ENCODE measurements around the gene PKM.

PKM gene

DNA sequence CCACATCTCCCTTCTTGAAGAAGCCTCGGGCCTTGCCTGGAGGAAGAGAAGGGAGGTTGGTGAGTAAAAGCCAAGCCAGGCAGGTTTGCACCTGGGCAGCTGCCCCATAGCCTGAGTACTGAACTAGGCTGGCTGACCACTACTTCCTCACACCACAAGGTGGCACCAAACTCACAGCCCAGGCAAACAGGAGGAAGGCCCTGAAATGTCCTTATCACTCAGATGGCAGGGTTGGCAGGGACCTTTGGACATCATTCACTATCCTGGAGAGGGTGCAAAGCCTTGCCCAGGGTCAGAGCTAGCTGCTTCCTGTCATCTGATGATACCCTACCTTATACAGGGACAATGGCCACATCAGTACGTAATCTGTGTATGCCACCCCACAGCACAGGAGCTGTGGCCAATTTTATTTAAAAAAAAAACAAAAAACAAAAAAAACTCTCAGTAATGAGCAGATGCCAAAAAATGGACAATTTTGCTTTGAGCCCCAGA is 31.2 kb downstream of the PKM start:
- DNase-seq = peak; percentile 7

DNA sequence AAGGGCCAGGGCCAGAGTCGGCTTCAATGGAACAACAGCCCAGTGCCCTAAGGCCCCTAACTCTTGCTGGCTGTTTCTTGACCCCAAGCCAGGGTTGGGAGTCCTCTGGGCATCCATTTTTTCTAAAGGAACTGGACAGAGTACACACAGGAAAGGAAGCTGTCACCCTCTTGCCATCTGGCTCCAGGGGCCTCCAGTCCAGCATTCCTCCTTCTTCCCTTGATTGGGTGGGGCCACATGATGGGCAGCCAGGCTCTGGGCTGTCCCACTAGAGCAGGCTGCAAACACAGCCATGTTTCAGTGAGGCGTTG is 31.8 kb downstream of the PKM start:
- no peak for DNase-seq

DNA sequence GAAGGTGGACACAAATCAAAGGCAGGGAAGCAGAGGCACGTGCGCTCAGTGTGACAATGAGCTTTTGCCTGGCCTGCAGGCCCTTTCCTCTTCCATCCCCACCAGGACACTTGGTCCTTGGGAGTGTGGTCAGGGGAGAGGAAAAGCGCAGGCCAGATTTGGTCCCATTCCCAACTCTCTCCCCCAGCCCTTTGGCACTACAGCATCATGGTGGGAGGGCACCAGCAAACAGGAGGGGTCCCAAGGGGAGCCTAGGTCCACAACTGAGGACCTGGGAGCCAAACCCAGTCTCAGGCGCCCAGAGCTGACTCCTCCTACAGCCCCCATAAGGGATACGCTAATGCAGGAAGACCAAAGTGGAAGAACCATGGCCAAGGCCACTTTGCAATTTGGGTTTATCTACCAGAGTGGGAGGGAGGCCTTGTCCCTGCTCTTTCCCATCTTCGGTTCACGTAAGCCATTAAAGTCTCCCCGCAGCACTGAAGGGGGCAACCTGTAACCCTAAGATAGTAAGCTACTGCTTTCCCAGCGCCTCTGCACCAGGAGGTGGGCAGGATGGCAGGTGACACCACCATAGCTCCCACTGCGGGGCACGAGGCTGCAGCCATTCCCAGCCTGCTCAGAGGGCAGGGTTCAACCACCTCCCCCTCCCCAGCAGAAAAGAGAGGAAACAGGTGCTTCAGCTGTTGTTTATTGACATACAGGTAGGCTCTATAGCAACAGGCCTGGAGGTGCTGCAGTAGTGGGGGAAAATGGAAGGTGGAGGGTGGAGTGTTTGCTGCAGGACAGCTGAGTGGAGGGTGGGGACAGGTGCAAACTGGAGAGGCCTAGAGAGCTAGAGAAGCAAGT is 32.4 kb downstream of the PKM start:
- DNase-seq = peak; percentile 30

DNA sequence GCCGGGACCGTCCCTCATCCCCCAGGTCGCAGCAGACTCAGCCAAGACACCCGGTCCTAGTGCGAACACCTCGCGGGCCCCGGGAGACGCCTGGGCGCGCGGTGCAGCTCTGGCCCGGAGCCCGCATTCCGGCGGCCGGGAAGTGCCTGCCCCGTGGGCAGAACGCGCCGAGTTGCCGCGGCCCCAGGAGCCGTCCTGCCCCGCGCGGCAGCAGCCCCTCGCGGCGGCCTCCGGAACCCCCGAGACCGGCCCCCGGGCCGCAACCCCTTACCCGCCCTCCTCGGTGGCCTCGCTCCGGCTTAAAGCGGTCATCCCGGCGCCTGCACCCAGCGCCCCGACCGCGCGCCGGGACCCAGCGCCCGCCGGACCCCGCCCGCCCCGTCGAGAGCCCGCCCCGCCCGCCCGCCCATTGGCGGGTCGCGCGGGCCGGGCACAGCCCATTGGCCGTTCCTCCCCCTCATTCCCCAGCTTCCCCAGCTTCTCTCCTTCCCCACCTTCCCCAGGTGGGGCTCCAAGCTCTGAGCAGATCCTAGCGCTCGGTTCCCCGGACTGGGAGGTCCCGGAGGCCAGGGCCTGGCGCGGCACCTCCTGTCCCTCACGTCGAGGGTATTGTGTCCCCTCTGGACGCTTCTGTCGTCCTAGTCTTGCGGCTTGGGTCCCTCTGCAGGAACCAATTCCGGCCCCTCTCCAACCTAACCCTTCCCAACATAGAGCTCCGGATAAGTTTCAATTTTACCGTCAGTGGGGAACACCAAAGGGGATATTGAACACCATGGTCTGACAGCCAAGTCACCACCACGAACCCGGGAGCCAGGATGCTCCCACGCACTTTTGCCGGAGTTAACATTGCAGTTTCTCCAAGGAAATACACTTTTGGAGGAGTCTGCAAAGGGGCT is 33.3 kb downstream of the PKM start, which contains the start of gene GRAMD2A:
TSS of gene GRAMD2A (minus strand) at position 328 of the 896 bp plus-strand sequence.
- peak; percentile 3 for DNase-seq

DNA sequence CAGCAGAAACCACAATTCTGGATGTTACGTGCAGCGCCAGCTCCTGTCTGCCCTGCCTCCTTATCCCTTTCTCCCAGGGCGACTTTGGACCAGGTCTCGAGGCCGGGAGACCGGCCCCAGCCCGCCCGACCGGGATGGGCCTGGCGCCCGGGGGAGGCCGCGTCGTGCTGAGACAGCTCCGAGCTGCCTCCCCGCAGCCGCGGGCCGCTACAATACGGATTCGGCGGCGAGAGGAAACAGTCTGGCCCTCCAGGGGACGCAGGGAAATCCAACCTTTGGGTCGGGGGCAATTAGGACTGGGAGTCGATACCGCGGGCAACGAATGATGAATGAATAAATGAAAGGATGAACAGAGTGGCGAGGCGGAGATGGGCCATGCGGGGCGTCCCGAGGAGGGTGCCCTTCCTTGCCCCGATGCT is 33.9 kb downstream of the PKM start:
- DNase-seq = no peak

DNA sequence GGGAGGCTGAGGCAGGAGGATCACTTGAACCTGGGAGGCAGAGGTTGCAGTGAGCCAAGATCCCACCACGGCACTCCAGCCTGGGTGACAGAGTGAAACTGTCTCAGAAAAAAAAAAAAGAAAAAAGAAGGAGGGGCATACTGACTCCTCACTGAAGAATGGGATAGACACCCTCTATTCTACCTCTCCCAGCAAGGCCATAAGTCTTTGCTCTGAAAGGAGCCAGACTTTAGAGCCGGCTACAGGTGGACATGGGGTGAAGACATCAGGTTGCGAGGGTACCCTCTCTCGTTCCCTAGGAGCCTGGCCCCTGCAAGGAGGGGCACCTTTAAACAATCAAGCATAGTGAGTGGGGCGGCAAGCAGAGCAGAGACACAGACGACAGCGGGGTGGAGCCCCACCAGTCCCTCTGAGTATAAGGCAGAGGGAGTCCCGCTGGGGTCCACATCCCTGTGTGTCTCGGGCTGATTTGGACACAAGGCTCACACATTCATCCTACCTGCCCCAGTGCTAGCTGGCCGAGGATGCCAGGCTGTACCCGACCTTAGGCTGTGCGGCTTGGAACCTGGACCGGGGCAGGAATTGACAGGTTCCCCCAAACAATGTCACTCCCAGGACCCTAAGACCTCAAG is 34.5 kb downstream of the PKM start:
- no peak for DNase-seq

DNA sequence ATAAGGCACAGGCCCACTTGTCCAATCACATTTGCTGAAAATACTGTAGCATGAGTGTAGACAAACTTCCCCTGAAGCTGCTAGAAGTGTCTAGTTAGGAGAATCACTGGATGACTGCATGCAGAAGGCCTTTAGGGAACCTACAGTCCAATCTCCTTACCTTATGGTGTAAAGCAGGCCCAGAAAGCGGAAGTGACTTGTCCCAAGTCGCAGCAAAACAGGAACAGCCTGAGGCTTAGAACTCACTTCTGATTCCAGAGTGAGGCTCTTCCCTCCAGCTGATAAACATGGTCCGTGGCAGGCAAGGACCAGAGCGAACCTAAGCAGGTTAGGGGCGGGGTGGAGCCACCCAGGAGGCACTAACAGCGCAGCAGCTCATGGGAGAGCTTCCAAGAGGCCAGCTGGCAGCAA is 35.9 kb downstream of the PKM start:
- no peak for DNase-seq

DNA sequence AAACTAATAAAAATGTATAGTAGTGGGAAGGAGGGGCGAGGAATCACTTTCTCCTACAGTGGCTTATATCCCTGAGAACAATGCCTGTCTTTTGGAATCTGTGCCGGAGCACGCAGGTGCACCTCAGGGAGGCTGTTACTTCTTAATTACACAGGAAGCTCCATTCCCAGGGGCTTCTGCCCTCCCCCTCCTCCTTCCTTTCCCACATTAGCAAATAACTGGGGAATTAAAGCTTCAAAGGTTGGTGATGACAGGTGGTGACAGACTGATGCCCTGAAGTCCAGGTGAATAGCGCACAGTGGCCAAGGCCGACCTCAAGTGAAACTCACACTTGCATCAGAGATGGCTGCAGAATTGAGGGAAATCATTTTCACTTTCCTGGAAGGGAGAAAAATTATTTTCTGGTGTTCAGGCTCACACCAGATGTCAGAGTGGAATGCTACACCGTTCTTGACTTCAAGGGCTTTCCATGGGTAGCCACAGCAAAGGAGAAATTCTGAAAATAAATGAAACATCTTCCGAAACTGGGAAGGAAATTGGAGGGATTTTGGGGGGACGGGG is 37.1 kb downstream of the PKM start:
- no peak for DNase-seq

DNA sequence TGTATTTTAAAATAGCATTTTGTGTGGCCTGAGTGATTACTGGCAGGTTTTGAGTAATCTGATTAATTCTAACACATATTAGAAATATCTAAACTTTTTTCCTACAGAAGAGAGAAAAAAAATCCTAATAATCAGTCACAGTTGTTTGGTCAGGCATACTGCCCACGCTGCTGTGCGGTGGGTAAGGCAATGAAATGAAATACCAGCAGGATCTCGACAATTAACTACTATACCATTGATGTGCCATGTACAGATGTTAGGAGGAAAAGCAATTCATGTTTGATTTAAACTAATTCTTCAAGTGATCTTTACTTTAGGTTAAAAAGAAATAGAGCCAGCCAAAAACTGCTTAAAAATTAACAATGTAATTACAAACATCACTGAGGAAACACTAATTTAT is 38.6 kb downstream of the PKM start:
- no peak for DNase-seq

DNA sequence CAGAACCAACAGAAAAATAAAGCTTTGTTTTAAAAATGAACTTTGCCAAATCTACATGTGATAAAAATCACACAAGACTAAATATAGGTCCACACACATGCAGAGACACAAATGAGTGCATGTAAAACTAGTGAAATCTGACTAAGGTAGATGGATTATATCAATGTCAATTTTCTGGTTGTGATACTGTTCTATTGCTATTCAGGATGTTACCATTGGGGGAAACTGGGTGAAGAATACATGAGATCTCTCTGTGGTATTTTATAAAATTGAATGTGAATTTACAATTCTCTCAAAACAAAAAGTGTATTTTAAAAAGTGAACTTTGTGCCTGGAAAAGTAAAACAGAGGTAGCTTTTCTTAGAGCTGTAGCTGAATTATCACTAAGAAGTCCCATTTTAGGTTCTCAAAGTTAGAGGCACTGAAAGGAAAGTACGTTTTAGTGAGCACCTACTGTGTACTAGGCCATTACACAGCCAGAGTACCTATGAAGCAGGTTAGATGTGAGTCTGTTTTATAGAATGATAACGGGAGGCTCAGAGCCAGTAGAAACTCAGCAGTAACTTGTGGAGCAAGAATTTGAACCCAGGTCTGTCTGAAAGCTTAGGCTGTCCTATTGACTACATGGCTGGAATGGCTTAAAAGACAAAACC is 41.6 kb downstream of the PKM start:
- no peak for DNase-seq

DNA sequence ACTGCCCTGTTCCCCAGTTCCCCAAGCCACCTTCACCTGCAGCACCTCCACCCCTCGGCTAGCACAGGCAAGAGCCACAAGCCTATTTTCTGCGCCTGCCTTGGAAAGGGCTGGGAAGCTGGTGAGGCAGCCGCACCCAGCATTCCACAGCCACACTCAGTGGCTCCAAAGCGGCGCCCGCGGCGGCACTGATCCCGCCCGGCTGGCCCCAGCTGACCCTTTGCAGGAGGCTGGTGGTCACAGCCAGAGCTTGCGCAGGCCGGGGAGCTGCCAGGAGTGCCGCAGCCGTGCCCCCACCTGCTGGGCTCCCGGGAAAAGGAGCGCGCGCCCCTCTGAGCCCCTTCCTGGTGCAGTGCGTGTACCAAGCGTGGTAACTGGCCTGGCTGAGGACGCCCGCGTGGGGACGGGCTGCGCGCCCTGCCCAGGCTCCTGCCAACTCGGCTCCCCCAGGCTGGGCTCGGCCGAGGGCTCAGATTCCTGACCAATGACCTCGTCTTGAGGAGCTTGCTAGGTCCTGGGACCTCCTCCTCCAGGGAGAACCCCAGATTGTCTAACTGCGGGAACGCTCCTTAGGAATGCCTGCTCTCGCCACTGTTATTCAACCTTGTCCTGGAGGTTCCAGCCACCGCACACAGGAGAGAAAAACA is 46.7 kb downstream of the PKM start:
- DNase-seq = no peak

DNA sequence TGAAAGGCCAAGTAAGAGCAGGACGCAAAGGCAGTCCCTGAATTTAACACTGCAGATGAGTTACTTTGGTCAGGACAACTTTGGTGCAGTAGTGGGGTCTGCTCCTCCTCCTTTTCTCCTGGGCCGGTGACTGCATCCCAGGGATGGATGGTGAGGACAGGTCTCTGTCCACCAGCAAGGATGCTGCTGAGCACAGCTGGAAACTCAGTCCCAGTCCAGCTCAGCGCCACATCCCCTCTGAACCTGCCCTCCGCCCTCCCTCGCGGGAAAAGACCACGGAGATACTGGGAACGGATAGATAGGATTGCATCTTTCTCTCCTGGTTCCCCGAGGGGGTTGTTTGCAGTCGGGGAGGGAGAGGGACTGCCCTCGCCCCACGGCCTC is 47.2 kb downstream of the PKM start:
- no peak for DNase-seq

DNA sequence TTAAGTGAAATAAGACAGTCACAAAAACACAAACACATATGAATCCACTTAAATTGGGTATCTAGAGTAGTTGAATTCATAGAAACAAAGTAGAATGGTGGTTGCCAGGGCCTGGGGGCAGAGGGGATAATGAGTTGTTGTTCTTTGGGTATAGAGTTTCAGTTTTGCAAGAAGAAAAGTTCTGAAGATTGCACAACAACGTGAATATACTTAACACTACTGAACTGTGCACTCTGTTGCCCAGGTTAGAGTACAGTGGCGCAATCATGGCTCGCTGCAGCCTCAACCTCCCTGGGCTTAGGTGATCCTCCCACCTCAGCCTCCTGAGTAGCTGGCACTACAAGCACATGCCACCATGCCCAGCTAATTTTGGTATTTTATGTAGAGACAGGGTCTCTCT is 48.3 kb downstream of the PKM start:
- no peak for DNase-seq

DNA sequence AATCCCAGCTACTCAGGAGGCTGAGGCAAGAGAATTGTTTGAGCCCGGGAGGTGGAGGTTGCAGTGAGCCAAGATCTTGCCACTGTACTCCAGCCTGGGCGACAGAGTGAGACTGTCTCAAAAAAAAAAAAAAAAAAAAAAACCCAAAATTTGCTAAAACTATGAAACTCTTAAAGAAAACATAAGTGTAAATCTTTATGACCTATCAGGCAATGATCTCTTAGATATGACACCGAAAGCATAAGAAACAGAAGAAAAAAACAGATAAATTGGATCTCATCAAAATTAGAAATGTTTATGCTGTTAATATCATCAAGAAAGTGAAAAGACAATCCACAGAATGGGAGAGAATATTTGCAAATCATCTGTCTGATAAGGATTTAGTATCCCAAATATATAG is 48.7 kb downstream of the PKM start:
- DNase-seq = no peak

DNA sequence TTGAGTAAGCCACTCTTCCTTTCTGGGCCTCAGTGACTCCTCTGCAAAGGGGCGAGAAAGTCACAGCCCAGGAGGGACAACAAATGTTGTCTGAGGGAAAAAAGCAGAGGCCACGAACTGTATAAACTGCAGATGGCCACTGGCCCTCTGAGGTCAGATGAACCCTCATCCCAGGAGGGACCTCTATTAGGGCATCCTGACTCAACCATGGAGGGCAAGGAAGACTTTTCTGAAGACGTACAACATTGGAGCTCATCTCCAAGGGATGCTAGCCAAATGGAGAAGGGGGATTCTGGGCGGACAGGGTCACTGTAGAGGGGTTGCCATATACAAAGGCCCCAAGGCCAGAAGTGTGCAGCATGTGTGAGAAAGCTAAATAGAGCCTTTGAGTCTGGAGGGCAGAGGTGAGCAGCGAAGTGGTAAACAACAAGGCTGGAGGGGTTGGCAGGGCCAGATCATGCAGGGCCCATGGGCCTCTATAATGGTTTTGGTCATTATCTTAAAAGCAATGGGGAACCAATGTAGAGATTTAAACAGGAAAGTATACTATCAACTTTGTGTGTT is 50.1 kb downstream of the PKM start:
- DNase-seq = no peak

DNA sequence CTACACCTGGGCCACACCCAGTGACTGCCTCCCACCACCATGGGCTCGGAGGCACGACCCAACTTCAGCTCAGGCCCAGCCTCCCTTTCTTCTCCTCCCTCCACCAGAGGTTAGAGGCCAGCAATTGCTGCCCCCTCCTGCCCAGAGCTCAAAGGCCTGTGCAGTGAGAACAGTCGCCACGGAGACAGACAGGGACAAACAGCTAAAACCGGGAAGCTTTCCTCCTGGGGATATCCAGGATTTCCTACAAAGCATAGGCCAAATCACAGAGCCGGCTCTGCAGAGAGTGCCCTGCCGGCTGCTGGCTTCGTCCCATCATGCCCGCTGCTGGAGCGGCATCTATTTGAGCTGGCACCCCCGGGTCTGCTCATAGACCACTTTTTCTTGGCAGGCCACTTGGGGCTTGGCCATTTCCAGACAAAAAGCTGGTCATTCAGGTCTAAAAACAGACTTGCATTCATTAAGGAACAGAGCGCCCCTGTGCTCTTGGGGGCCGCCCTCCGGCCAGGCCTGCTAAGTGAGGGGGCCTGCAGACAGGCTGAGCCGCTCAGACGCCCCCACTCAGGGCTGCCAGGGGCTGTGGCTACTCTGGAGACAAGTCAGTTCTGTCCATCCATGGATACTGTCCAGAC is 50.9 kb downstream of the PKM start:
- no peak for DNase-seq

DNA sequence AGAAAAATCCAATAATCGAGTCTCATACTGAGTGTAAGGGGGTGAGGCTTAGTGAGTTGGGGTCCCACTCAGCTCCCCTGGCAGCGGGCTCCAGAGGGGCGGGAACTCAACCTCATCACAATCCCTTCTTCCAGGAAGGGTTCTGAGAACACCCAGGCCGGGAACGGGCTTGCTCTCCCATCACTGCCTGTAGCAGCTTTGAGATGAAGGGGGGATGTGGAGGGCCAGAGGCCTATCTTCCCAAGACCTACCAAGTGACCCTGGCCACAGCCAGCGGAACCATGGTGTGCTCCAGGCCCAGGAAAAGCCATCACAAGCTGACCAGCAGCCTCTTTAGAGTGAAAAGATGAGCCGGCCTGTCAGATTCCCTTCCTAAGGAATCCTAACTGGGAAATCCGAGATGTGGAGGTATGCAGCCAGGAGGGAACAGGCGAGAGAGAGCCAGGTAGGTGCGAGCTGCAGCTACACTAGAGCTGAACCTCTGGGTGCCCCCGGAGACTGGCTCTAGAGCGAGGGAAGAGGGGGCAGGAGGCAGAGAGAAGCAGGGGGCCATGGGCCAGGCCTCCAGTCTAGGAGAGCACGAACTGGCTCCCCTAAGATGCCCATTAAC is 51.9 kb downstream of the PKM start:
- DNase-seq = no peak

DNA sequence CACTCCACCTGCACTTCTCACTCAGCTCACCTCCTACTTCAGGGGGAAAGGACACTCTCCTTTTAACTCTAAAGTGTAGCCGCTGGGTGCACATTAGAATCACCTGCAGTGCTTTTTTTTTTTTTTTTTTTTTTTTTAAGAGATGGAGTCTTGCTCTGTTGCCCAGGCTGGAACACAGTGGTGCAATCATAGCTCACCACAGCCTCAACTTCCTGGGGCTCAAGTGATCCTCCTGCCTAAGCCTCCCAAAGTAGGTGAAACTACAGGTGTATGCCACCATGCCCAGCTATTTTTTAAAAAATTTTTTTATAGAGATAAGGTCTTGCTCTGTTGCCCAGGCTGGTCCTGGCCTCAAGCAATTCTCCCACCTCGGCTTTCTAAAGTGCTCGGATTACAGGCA is 54.2 kb downstream of the PKM start:
- no peak for DNase-seq

DNA sequence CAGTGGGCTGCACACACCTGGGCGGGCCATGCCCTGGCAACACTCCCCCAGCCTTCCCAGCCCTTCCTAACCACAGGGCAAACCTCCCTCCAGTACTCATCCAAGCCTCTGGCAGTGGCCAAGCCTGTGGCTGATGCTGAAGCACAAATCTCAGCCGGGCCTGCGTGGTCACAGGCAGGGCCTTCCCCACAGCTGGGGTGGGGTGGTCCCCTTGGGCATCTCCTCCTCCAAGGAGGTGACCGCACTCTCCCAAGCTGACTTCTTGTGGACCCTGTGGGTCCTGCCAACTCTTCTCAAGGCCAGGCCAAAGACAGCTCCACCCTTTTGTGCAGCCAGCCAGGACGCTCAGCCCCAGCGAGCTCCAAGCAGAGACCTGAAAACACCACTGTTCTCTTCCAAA is 54.8 kb downstream of the PKM start:
- no peak for DNase-seq

DNA sequence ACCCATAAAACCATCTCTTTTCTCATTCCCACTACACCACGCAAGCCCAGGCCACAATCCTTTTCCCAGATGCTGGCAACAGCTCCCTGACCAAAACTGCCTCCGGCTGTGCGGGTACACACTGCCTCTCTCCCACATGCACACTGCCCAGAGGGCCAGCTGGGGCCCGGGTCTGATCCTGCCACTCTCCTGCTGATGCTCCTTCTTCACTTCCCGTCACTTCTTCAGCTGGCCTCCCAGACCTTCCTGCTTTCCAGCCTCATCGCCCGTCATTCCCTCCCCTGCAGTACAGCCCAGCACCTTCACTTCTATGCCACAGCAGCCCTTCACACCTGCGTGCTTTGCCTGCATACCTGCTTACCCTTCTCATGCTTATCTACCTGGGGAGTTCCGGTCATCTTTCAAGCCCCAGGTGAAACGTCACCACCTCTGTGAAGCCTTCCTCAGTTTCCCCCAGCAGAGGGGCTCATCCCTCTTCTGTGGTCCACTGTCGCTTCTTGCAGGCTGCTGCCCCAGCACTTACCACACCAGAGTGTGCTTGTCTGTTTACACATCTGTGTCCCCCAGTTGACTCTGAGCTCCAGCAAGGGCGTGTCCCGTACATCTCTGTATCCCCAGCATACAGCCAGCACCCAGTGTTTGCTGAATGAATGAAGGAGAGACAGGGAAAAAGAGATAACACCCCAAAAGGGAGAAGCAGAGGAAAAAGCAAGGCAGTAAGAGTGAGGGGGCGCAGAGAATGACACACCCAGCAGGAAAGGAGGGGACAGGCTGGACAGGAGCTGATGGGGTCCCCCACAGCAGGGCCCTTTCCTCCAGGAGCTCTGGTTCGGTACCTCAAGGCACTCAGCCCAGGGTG is 55.6 kb downstream of the PKM start:
- DNase-seq = no peak

All from DMS79 treated with DMSO at 0.1 percent for 48 hours (cell line).